ENCODE results near the gene CSTF2.

- TF ChIP-seq RAD21 (IDR thresholded peaks at IDR 0.05; ENCODE audit: low read depth) (no peak), EP300 (IDR thresholded peaks at IDR 0.05; ENCODE audit: borderline replicate concordance) (no peak), MAX (IDR thresholded peaks at IDR 0.05) (no peak)
Observed at GRCh38 chrX:100829730-100830129, 9.5 kb downstream of the CSTF2 start.

Data from Ishikawa (cell line).